ENCODE results near the gene CFAP161. TPM values are rescaled to one million over a fixed set of nuclear protein-coding genes. Genes with fewer than 3 reads are reported as not detected.

The CFAP161 gene
- total and polyA plus RNA-seq, 5 donors: 0.32 to 1.3 (median 0.34) TPM

GRCh38 chr15:81095690-81096365, 38.2 kb upstream of the CFAP161 start:
- Histone ChIP-seq H3K4me3 (ENCODE audit: low read length) (no peak overlapping the region), H3K27ac (ENCODE audit: low read length) (peak overlapping the region; percentile 9), H3K4me1 (ENCODE audit: control insufficient read depth, insufficient read depth, low read length) (peaks cover 14% of the 10 kb centered on the region), H3K9me3 (ENCODE audit: control insufficient read depth, low read length) (no peaks in the 10 kb centered on the region), H3K27me3 (ENCODE audit: control insufficient read depth, insufficient read depth) (no peaks in the 10 kb centered on the region)
- WGBS: 74% methylated on average over 12 of the region's 12 CpGs
- intact Hi-C loops (cut with DNase I): loop anchor here in 3 of 4 donors (5.0 to 10.0 kb wide), 3 partner anchors 91 to 289 kb away; partner anchors contain the start of gene TLNRD1 (in 3 of the 3)
- ATAC-seq: no peak
- DNase-seq: no peak

DNA sequence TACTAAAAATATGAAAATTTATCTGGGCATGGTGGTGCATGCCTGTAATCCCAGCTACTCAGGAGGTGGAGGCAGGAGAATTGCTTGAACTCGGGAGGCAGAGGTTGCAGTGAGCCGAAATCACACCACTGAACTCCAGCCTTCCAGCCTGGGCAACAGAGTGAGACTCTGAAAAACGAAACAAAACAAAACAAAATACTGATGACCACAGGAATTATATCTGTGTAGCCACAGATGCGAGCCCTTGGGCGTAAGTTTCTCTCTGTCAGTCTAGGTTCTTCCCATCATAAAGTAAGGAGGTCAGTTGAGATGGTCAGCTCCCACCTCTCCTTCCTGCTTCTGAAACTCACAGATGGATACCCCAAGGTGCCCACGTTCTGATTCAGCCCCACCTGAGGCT, 37.7 kb upstream of the CFAP161 start:
- peaks cover 14% of the 10 kb centered on the region for H3K4me1 ChIP-seq (ENCODE audit: control insufficient read depth, insufficient read depth, low read length)
- intact Hi-C loops (cut with DNase I): loop anchor here in 3 of 4 donors (5.0 to 10.0 kb wide), 3 partner anchors 92 to 288 kb away; partner anchors contain the start of gene TLNRD1 (in 3 of the 3)
- no peaks in the 10 kb centered on the region for H3K9me3 ChIP-seq (ENCODE audit: control insufficient read depth, low read length)
- DNase-seq (no peak), ATAC-seq (no peak)
- H3K27me3 ChIP-seq (ENCODE audit: control insufficient read depth, insufficient read depth): no peaks in the 10 kb centered on the region
- 86% methylated on average over 6 of the region's 6 CpGs for WGBS
- H3K27ac ChIP-seq (ENCODE audit: low read length): no peak overlapping the region
- no peak overlapping the region for H3K4me3 ChIP-seq (ENCODE audit: low read length)

DNA sequence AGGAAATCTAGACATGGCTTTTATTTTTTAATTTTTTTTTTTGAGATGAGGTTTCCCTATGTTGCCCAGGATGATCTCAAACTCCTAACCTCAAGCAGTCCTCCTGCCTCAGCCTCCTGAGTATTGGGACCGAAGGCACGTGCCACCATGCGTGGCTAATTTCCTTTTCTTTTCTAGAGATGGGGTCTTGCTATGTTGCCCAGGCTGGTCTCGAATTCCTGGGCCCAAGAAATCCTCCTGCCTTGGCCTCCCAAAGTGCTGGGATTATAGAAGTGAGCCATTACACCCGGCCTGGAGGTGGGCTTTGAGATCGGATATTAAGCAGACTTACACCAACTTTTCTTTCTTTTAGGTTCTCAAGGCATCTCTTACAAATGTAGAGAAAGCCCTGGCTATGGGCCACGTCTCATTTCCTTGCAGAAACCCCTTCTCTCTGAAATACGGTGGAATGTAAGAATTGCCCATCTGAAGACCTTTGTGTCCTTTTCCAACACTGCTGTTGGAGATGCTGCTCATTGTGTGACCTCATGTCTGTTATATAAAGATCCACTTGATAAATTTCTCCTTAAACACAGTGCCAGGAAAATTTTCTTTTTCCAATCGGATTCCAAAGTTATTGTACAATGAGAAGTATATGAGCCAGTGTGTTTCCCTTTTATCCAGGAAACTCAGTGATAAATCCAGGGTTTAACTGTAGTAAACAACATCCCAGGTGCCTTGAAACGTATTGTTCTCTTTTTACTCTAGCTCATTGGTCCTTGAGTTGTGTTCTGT, 36.8 kb upstream of the CFAP161 start:
- no peak for DNase-seq
- Histone ChIP-seq H3K27ac (ENCODE audit: low read length) (no peak overlapping the region), H3K9me3 (ENCODE audit: control insufficient read depth, low read length) (no peaks in the 10 kb centered on the region), H3K4me3 (ENCODE audit: low read length) (no peak overlapping the region), H3K4me1 (ENCODE audit: control insufficient read depth, insufficient read depth, low read length) (peaks cover 10% of the 10 kb centered on the region), H3K27me3 (ENCODE audit: control insufficient read depth, insufficient read depth) (no peaks in the 10 kb centered on the region)
- no peak for ATAC-seq
- 66% methylated on average over 10 of the region's 10 CpGs for WGBS
- intact Hi-C loops (cut with DNase I): loop anchor here in 3 of 4 donors (5.0 to 10.0 kb wide), 3 partner anchors 93 to 287 kb away; partner anchors contain the start of gene TLNRD1 (in 3 of the 3)

DNA sequence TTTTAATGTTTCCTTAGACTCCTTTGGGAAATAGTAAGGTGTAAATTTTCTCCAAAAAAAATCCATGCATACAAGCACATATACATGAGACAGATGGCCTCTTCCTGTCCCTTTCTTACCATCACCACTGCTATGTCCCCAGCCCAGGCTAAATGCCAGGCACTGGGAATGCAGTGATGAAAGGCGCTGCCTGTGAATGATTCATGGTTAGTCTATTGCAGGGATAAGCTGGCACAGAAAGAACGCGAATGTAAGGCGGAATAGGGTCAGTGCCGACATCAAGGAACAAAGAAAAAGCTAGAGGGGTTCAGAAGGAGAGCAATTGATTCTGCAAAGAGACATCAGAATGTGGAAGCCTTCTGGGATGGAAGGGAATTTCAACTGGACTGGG, 36.2 kb upstream of the CFAP161 start:
- Histone ChIP-seq H3K4me3 (ENCODE audit: low read length) (no peak overlapping the region), H3K27me3 (ENCODE audit: control insufficient read depth, insufficient read depth) (no peaks in the 10 kb centered on the region), H3K27ac (ENCODE audit: low read length) (peak overlapping the region; percentile 86), H3K4me1 (ENCODE audit: control insufficient read depth, insufficient read depth, low read length) (peaks cover 10% of the 10 kb centered on the region), H3K9me3 (ENCODE audit: control insufficient read depth, low read length) (no peaks in the 10 kb centered on the region)
- no peak for DNase-seq
- intact Hi-C loops (cut with DNase I): loop anchor here in 3 of 4 donors (5.0 to 10.0 kb wide), 3 partner anchors 93 to 287 kb away; partner anchors contain the start of gene TLNRD1 (in 3 of the 3)
- 39% methylated on average over 5 of the region's 5 CpGs for WGBS
- ATAC-seq: no peak

DNA sequence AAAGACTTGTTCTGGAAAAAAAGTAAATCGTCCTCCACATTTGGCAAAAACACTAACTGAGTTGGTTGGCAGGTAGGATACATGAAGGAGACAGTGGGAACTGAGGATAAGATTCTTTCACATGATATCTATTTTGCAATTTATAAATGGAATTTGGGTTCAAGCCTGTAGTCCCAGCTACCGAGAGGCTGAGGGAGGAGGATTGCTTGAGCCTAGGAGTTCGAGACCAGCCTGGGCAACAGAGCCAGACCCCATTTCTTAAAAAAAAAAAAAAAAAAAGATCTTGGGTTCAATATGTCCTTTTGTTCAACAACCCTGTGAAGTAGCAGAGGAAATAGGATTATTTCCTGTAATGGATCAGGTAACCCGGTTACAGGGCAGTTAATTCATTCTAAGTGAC, 35.7 kb upstream of the CFAP161 start:
- H3K4me1 ChIP-seq (ENCODE audit: control insufficient read depth, insufficient read depth, low read length): peaks cover 10% of the 10 kb centered on the region
- H3K27me3 ChIP-seq (ENCODE audit: control insufficient read depth, insufficient read depth): no peaks in the 10 kb centered on the region
- H3K27ac ChIP-seq (ENCODE audit: low read length): peak overlapping the region; percentile 53
- no peaks in the 10 kb centered on the region for H3K9me3 ChIP-seq (ENCODE audit: control insufficient read depth, low read length)
- DNase-seq (no peak), ATAC-seq (no peak)
- no peak overlapping the region for H3K4me3 ChIP-seq (ENCODE audit: low read length)
- WGBS: 62% methylated on average over 4 of the region's 4 CpGs
- intact Hi-C loops (cut with DNase I): loop anchor here in 3 of 4 donors (5.0 to 10.0 kb wide), 3 partner anchors 94 to 286 kb away; partner anchors contain the start of gene TLNRD1 (in 3 of the 3)

- H3K4me1 ChIP-seq (ENCODE audit: control insufficient read depth, insufficient read depth, low read length): peaks cover 10% of the 10 kb centered on the region
- intact Hi-C loops (cut with DNase I): loop anchor here in 3 of 4 donors (5.0 to 10.0 kb wide), 3 partner anchors 94 to 286 kb away; partner anchors contain the start of gene TLNRD1 (in 3 of the 3)
- H3K27me3 ChIP-seq (ENCODE audit: control insufficient read depth, insufficient read depth): no peaks in the 10 kb centered on the region
- 30% methylated on average over 13 of the region's 13 CpGs for WGBS
- H3K4me3 ChIP-seq (ENCODE audit: low read length): no peak overlapping the region
- DNase-seq (peak; percentile 72 to 82 (median 74)), ATAC-seq (peak; percentile 86 to 95)
- H3K27ac ChIP-seq (ENCODE audit: low read length): peak overlapping the region; percentile 8
- no peaks in the 10 kb centered on the region for H3K9me3 ChIP-seq (ENCODE audit: control insufficient read depth, low read length)
Measured at GRCh38 chr15:81098861-81099651, 35.0 kb upstream of the CFAP161 start.

GRCh38 chr15:81101894-81102815, 31.9 kb upstream of the CFAP161 start:
- DNase-seq (no peak), ATAC-seq (no peak)
- WGBS: 79% methylated on average over 7 of the region's 7 CpGs
- Histone ChIP-seq H3K4me3 (ENCODE audit: low read length) (no peak overlapping the region), H3K9me3 (ENCODE audit: control insufficient read depth, low read length) (no peaks in the 10 kb centered on the region), H3K4me1 (ENCODE audit: control insufficient read depth, insufficient read depth, low read length) (peaks cover 6% of the 10 kb centered on the region), H3K27me3 (ENCODE audit: control insufficient read depth, insufficient read depth) (no peaks in the 10 kb centered on the region), H3K27ac (ENCODE audit: low read length) (no peak overlapping the region)
- intact Hi-C loops (cut with DNase I): loop anchor here in 1 of 4 donors (10.0 kb wide), 1 partner anchor 107 kb away; no protein-coding TSS in a partner anchor

DNA sequence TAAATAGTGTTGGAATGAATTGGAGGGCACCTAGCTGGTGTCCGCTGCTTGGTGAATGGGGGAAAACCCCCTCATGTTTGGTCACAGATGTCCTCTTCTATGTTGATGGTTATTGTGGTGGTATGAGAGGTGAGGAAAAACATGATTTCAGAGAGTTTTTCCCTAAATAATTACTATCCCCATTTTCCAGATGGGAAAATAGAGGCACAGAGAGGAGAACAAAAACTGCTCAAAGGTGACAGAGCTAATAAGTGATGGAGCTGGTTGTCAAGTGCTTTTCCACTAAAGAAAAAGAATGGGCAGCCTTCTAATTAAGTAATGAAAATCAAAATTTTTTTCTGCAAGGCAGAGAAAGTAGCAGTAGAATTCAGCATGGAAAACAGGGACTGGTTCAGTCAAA, 30.2 kb upstream of the CFAP161 start:
- no peaks in the 10 kb centered on the region for H3K9me3 ChIP-seq (ENCODE audit: control insufficient read depth, low read length)
- intact Hi-C loops (cut with DNase I): loop anchor here in 1 of 4 donors (10.0 kb wide), 1 partner anchor 109 kb away; no protein-coding TSS in a partner anchor
- H3K4me1 ChIP-seq (ENCODE audit: control insufficient read depth, insufficient read depth, low read length): peaks cover 6% of the 10 kb centered on the region
- DNase-seq (no peak), ATAC-seq (no peak)
- no peaks in the 10 kb centered on the region for H3K27me3 ChIP-seq (ENCODE audit: control insufficient read depth, insufficient read depth)
- 94% methylated on average over 1 of the region's 1 CpG for WGBS
- H3K4me3 ChIP-seq (ENCODE audit: low read length): no peak overlapping the region
- H3K27ac ChIP-seq (ENCODE audit: low read length): no peak overlapping the region

DNA sequence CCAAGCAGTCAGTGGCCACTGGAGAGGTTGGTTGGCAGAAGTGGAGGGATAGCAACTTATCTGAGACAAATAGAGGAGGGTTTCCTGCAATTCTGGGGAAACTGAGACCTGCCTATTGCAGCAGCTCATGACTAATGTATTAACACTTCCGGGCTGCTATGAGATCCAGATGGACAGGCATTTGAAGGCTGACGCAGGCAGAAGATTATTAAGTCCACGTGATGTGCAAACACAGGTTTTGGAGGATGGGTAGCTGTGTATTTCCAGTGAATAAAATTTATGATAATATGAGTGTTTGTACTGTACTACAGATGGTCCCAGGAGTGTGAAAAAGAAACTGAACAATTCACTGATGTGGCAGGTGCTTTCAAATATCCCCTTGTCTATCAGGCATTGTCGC, 28.5 kb upstream of the CFAP161 start:
- intact Hi-C loops (cut with DNase I): loop anchor here in 2 of 4 donors (5.0 to 10.0 kb wide), 2 partner anchors 111 to 162 kb away; no protein-coding TSS in a partner anchor
- peaks cover 2% of the 10 kb centered on the region for H3K4me1 ChIP-seq (ENCODE audit: control insufficient read depth, insufficient read depth, low read length)
- 83% methylated on average over 4 of the region's 4 CpGs for WGBS
- DNase-seq (no peak), ATAC-seq (no peak)
- H3K9me3 ChIP-seq (ENCODE audit: control insufficient read depth, low read length): no peaks in the 10 kb centered on the region
- H3K27me3 ChIP-seq (ENCODE audit: control insufficient read depth, insufficient read depth): no peaks in the 10 kb centered on the region
- no peak overlapping the region for H3K4me3 ChIP-seq (ENCODE audit: low read length)
- H3K27ac ChIP-seq (ENCODE audit: low read length): no peak overlapping the region
